GM10266 (cell line): ENCODE measurements around the gene DNAH10.

Experiments
- DNase-seq: peaks from one replicate; pipeline ENCODE4 v3.0.0; 2012; ENCODE audit errors: extremely low spot score
- CTCF ChIP-seq: IDR thresholded peaks from 2 replicates; pipeline ENCODE4 v1.5.1; 2012; ENCODE audit warnings: mild to moderate bottlenecking, low read depth; ENCODE audit not compliant: control insufficient read depth, insufficient read depth; ENCODE audit errors: missing control alignments

DNAH10 gene

GRCh38 chr12:123923038-123923437 is 160.9 kb downstream of the DNAH10 start:
- no peak for DNase-seq
- no peak for TF ChIP-seq CTCF

GRCh38 chr12:123923927-123924326 is 161.8 kb downstream of the DNAH10 start:
- no peak for DNase-seq
- TF ChIP-seq CTCF, result no peak

- DNase-seq, result no peak
- no peak for TF ChIP-seq CTCF
Observed at GRCh38 chr12:123924539-123924938, 162.4 kb downstream of the DNAH10 start.

GRCh38 chr12:123928274-123928865 is 166.3 kb downstream of the DNAH10 start:
- DNase-seq, result no peak
- TF ChIP-seq CTCF, result peak; percentile 10

GRCh38 chr12:123928897-123929296 is 166.8 kb downstream of the DNAH10 start:
- no peak for DNase-seq
- no peak for TF ChIP-seq CTCF

- TF ChIP-seq CTCF, result no peak
- DNase-seq, result no peak
Observed at GRCh38 chr12:123929946-123930583, 168.0 kb downstream of the DNAH10 start.

- DNase-seq, result no peak
- TF ChIP-seq CTCF, result no peak
Observed at GRCh38 chr12:123931686-123932321, 169.7 kb downstream of the DNAH10 start.
